Endothelial cell (in vitro differentiated cells): ENCODE measurements around the gene IGSF9. TPM values are rescaled to one million over a fixed set of nuclear protein-coding genes. Genes with fewer than 3 reads are reported as not detected.

Experiments used
- DNase-seq: peaks from one replicate; pipeline ENCODE4 v3.0.0; 2021; ENCODE audit warnings: low spot score
- H3K27ac Mint-ChIP-seq: one replicate; pipeline ENCODE4 v1.8.0; 2021; ENCODE audit warnings: mixed read lengths, inconsistent platforms; ENCODE audit not compliant: unreplicated experiment
- H3K27me3 Mint-ChIP-seq: one replicate; pipeline ENCODE4 v1.8.0; 2021; ENCODE audit warnings: mild to moderate bottlenecking, moderate library complexity, mixed read lengths, inconsistent platforms; ENCODE audit not compliant: unreplicated experiment
- H3K36me3 Mint-ChIP-seq: one replicate; pipeline ENCODE4 v1.8.0; 2021; ENCODE audit warnings: mild to moderate bottlenecking, low read depth, mixed read lengths, inconsistent platforms; ENCODE audit not compliant: unreplicated experiment
- H3K4me1 Mint-ChIP-seq: one replicate; pipeline ENCODE4 v1.8.0; 2021; ENCODE audit warnings: mild to moderate bottlenecking, mixed read lengths, inconsistent platforms; ENCODE audit not compliant: unreplicated experiment
- H3K4me3 Mint-ChIP-seq: one replicate; pipeline ENCODE4 v1.8.0; 2021; ENCODE audit warnings: mild to moderate bottlenecking, mixed read lengths, inconsistent platforms; ENCODE audit not compliant: unreplicated experiment
- H3K9me3 Mint-ChIP-seq: one replicate; pipeline ENCODE4 v1.8.0; 2021; ENCODE audit warnings: mixed read lengths, inconsistent platforms; ENCODE audit not compliant: unreplicated experiment
- CTCF ChIP-seq: fragments of 200-600 bp; sonication (generic); IDR thresholded peaks from one replicate; pipeline ENCODE4 v1.5.0; 2021; ENCODE audit warnings: antibody characterized with exemption; ENCODE audit not compliant: unreplicated experiment
- total RNA-seq: library from RNA; stranded (reverse); fragmentation: NEBNext Ultra II Directional; extraction: Animal tissue kit (Norgen Biotek cat#: 25700); gene quantifications from one replicate; pipeline ENCODE4 v1.2.1, GENCODE V29; 2021; ENCODE audit not compliant: unreplicated experiment

Gene IGSF9
- total RNA-seq, 1 donor from 2014 or later, result 2.2 TPM

- H3K9me3 Mint-ChIP-seq, result no peaks in the 10 kb centered on the region
- no peak for DNase-seq
- H3K4me1 Mint-ChIP-seq, result peaks cover 8% of the 10 kb centered on the region
- TF ChIP-seq CTCF, result no peak
- peaks cover 5% of the 10 kb centered on the region for H3K36me3 Mint-ChIP-seq
- peaks cover 8% of the 10 kb centered on the region for H3K27me3 Mint-ChIP-seq
- H3K27ac Mint-ChIP-seq, result no peak overlapping the region
- H3K4me3 Mint-ChIP-seq, result no peak overlapping the region
Measured at GRCh38 chr1:159980786-159981185, 35.4 kb upstream of the IGSF9 start.

- no peak overlapping the region for H3K27ac Mint-ChIP-seq
- DNase-seq, result no peak
- H3K36me3 Mint-ChIP-seq, result peaks cover 5% of the 10 kb centered on the region
- no peak overlapping the region for H3K4me3 Mint-ChIP-seq
- H3K4me1 Mint-ChIP-seq, result peaks cover 4% of the 10 kb centered on the region
- TF ChIP-seq CTCF, result no peak
- peaks cover 8% of the 10 kb centered on the region for H3K27me3 Mint-ChIP-seq
- H3K9me3 Mint-ChIP-seq, result no peaks in the 10 kb centered on the region
Measured at GRCh38 chr1:159980076-159980475, 34.7 kb upstream of the IGSF9 start.

- H3K4me1 Mint-ChIP-seq, result no peaks in the 10 kb centered on the region
- H3K27ac Mint-ChIP-seq, result no peak overlapping the region
- peaks cover 8% of the 10 kb centered on the region for H3K27me3 Mint-ChIP-seq
- H3K4me3 Mint-ChIP-seq, result no peak overlapping the region
- peaks cover 5% of the 10 kb centered on the region for H3K36me3 Mint-ChIP-seq
- H3K9me3 Mint-ChIP-seq, result no peaks in the 10 kb centered on the region
- TF ChIP-seq CTCF, result no peak
- no peak for DNase-seq
Measured at GRCh38 chr1:159979257-159979656, 33.8 kb upstream of the IGSF9 start.

GRCh38 chr1:159978107-159978398 lies 32.6 kb upstream of the IGSF9 start:
- H3K36me3 Mint-ChIP-seq, result peaks cover 5% of the 10 kb centered on the region
- H3K27ac Mint-ChIP-seq, result no peak overlapping the region
- no peak for DNase-seq
- no peaks in the 10 kb centered on the region for H3K4me1 Mint-ChIP-seq
- no peaks in the 10 kb centered on the region for H3K9me3 Mint-ChIP-seq
- H3K27me3 Mint-ChIP-seq, result peaks cover 8% of the 10 kb centered on the region
- no peak for TF ChIP-seq CTCF
- H3K4me3 Mint-ChIP-seq, result no peak overlapping the region

- H3K27ac Mint-ChIP-seq, result no peak overlapping the region
- no peak for TF ChIP-seq CTCF
- H3K4me1 Mint-ChIP-seq, result no peaks in the 10 kb centered on the region
- H3K4me3 Mint-ChIP-seq, result no peak overlapping the region
- H3K36me3 Mint-ChIP-seq, result peaks cover 5% of the 10 kb centered on the region
- peaks cover 8% of the 10 kb centered on the region for H3K27me3 Mint-ChIP-seq
- DNase-seq, result no peak
- no peaks in the 10 kb centered on the region for H3K9me3 Mint-ChIP-seq
Measured at GRCh38 chr1:159977364-159978106, 32.1 kb upstream of the IGSF9 start.
